Lower leg skin (tissue), 4 donors: Measurements from ENCODE around the gene RBM4B. TPM values are rescaled to one million over a fixed set of nuclear protein-coding genes. Genes with fewer than 3 reads are reported as not detected.

Experiments
- DNase-seq, 2 donors: peaks; one replicate each; pipeline ENCODE4 v3.0.0-alpha.2; 2019; ENCODE audit warnings: low spot score in 2 of 2
- H3K4me3 ChIP-seq: fragments of 200-600 bp; sonication (generic); 2 replicates; pipeline ENCODE4 v1.5.1; 2017; ENCODE audit warnings: mild to moderate bottlenecking, low read depth; ENCODE audit not compliant: poor library complexity, severe bottlenecking
- POLR2A ChIP-seq, 2 donors: fragments of 450-650 bp; IDR thresholded peaks; one replicate each; pipeline ENCODE4 v1.6.1; 2016 to 2017; ENCODE audit warnings: antibody characterized with exemption in 2 of 2, mild to moderate bottlenecking in 1 of 2, moderate library complexity in 1 of 2
- WGBS, 2 donors: methylation state at CpG; one replicate each; pipeline ENCODE4 v1.1.5; 2018; 5-methylcytosine and 5-hydroxymethylcytosine counted together
- intact Hi-C: fragments of 100-400 bp; cut with DNase I; formaldehyde crosslinking; loops from one replicate; pipeline ENCODE4 v1.15.0; 2023; ENCODE audit warnings: low total_unique reads
- total RNA-seq, 4 donors: library from RNA; depleted of rRNA; stranded (reverse); fragments of >200 nt; gene quantifications; one replicate each; pipeline ENCODE4 v1.1.0, GENCODE V29; 2016
- TF ChIP-seq, protein P1 (sequence below), 3 donors: fragments of 450-650 bp; IDR thresholded peaks; one replicate each; pipeline ENCODE4 v1.5.1; 2016; ENCODE audit warnings: antibody characterized with exemption in 3 of 3, mild to moderate bottlenecking in 3 of 3, moderate library complexity in 2 of 3

The RBM4B gene
- total RNA-seq, 4 donors from 2014 or later = 8.6 to 18.0 (median 12.2) TPM

DNA sequence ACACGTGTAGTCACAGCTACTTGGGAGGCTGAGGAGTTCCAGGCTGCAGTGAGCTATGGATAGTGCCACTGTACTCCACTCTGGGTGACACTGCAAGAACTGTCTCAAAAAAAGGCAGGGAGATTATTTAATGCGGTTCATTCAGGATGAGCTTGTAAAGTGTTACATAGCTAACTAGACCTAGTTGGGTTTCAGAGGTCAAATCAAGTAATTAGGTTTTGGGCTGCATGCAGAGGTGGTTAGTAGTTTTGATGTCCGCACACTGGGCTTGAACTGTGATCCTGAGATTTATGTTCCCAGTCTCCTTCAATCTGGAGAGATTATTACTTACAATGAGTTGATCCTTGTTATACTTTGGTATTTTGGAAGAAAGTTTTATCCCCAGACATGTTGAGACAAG lies 41.3 kb downstream of the RBM4B start:
- 72 to 77% methylated on average over 3 of the region's 3 CpGs for WGBS, 2 donors
- intact Hi-C loops = no loop called here
- no peak overlapping the region for H3K4me3 ChIP-seq
- peak in 1 of 2 donors; percentile 12 for DNase-seq
- no peak for TF ChIP-seq POLR2A (IDR thresholded peaks at IDR 0.05)
- TF ChIP-seq, protein P1, sequence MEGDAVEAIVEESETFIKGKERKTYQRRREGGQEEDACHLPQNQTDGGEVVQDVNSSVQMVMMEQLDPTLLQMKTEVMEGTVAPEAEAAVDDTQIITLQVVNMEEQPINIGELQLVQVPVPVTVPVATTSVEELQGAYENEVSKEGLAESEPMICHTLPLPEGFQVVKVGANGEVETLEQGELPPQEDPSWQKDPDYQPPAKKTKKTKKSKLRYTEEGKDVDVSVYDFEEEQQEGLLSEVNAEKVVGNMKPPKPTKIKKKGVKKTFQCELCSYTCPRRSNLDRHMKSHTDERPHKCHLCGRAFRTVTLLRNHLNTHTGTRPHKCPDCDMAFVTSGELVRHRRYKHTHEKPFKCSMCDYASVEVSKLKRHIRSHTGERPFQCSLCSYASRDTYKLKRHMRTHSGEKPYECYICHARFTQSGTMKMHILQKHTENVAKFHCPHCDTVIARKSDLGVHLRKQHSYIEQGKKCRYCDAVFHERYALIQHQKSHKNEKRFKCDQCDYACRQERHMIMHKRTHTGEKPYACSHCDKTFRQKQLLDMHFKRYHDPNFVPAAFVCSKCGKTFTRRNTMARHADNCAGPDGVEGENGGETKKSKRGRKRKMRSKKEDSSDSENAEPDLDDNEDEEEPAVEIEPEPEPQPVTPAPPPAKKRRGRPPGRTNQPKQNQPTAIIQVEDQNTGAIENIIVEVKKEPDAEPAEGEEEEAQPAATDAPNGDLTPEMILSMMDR (IDR thresholded peaks at IDR 0.05) = no peak

DNA sequence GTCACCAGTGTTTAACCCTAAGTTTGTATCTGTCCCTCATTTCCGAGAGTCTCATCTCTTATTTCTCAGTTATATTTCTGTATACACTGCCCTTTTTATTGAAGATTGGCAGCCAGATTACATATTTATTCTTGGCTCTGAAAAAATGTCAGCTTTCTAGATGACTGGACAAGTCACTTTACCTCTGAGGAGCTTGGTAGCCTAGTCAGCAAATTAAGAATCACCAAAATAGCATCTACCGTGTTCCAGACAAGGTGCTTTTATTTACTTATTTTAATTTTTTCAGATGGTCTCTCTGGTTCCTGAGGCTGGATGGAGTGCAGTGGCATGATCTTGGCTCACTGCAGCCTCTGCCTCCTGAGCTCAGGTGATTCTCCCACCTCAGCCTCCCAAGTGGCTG lies 44.7 kb downstream of the RBM4B start:
- TF ChIP-seq, protein P1 (IDR thresholded peaks at IDR 0.05) = no peak
- no peak for TF ChIP-seq POLR2A (IDR thresholded peaks at IDR 0.05)
- intact Hi-C loops = no loop called here
- no peak overlapping the region for H3K4me3 ChIP-seq
- 92 to 93% methylated on average over 2 of the region's 2 CpGs for WGBS, 2 donors
- DNase-seq = peak in 1 of 2 donors; percentile 2

DNA sequence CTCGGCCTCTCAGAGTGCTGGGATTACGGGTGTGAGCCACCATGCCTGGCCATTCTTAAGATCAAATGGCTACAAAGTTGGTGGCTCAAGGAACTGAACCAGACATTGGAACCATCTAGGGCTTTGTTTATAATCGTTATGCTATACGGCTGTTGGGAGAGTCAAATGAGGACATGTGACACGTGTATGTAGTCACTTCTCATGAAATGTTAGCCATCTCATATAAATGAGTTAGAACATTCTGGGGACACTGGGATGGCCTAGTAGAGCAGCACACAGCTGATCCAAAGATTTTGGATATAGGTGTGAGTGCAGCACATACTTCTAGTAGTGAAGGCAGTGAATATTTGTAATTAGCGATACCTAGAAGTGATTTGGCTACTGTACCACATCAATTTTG lies 45.8 kb downstream of the RBM4B start:
- no peak for DNase-seq
- intact Hi-C loops = no loop called here
- 88 to 91% methylated on average over 6 of the region's 6 CpGs for WGBS, 2 donors
- H3K4me3 ChIP-seq = no peak overlapping the region
- TF ChIP-seq, protein P1 (IDR thresholded peaks at IDR 0.05) = no peak
- TF ChIP-seq POLR2A (IDR thresholded peaks at IDR 0.05) = no peak

DNA sequence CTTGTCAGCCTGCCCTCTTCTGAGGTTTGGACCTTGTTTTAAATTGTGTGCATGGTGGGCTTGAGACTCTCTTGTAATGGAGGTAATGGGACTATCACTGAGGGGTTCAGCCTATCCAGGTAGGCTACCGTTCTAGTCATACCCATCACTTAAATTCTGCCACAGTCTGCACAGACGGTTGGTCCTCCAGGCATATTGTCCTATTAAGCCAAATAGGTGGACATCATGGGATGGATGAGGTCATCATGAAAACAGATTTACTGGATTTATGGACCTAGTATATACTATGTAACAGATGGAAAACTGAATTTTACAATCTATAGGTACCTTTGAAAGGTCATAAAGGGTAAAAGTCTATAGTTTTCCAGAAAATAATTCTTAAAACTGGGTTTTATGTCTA lies 48.3 kb downstream of the RBM4B start:
- WGBS, 2 donors = 87 to 94% methylated on average over 2 of the region's 2 CpGs
- DNase-seq = no peak
- TF ChIP-seq POLR2A (IDR thresholded peaks at IDR 0.05) = no peak
- TF ChIP-seq, protein P1 (IDR thresholded peaks at IDR 0.05) = no peak
- H3K4me3 ChIP-seq = no peak overlapping the region
- intact Hi-C loops = no loop called here

DNA sequence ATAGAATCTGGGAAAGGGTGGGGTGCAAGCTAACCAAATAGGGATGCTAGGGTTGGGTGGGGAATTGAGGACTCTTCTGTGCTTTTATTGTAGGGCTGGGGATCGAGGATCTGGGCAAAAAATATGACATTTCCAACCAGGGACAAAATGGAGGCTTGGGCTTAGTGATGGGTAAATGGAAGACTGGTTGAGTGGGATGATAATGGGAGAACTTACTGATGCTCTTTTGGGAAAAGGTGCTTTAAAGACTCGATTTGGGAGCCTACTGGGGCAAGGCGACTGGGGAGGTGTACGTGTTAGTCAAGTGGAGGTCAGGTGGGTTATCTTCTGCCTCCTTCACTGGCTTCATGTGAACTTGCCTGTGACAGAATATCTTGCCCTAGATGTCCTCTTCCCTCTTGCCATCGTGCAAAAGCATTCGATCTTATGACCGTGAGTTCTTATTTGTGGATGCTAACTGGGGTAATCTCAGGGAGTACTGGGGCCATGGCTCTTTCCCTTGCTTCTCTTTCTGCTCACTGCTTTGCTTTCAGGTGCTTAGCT lies 49.6 kb downstream of the RBM4B start:
- H3K4me3 ChIP-seq = no peak overlapping the region
- DNase-seq = peak in 1 of 2 donors; percentile 14
- intact Hi-C loops = no loop called here
- TF ChIP-seq, protein P1 (IDR thresholded peaks at IDR 0.05) = no peak
- TF ChIP-seq POLR2A (IDR thresholded peaks at IDR 0.05) = no peak
- WGBS, 2 donors = 93 to 94% methylated on average over 7 of the region's 7 CpGs

DNA sequence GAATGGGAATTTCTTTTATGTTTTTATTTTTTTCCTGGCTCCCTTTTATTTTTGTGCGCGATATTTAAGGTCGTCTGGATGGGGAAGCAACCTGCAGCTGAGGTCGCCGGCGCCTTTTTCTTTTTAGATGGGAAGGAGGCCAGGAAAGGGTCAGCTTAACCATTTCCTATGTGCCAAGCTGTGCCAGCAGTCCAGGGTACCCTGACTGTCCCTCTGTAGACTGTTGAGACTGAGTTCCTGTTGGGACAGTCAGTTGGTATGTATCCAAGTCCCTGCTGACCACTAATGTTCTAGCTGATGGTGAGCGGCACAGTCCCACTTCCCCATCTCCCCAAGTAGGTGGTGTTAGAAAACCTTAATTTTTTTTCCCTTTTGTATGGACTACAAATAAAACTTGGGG lies 50.8 kb downstream of the RBM4B start:
- TF ChIP-seq, protein P1 (IDR thresholded peaks at IDR 0.05) = no peak
- TF ChIP-seq POLR2A (IDR thresholded peaks at IDR 0.05) = no peak
- peak in 1 of 2 donors; percentile 32 for DNase-seq
- intact Hi-C loops = no loop called here
- no peak overlapping the region for H3K4me3 ChIP-seq
- 80 to 81% methylated on average over 7 of the region's 7 CpGs for WGBS, 2 donors
